Ishikawa (cell line): ENCODE results near the gene POU2F1.

ENCODE experiments used
- CREB1 ChIP-seq: IDR thresholded peaks from 2 replicates; pipeline ENCODE4 v1.6.1; 2012; ENCODE audit warnings: low read depth
- EP300 ChIP-seq: IDR thresholded peaks from 2 replicates; pipeline ENCODE4 v1.6.1; 2012; ENCODE audit warnings: borderline replicate concordance
- FOXM1 ChIP-seq: IDR thresholded peaks from 2 replicates; pipeline ENCODE4 v1.6.1; 2012; ENCODE audit warnings: low read depth, borderline replicate concordance
- RAD21 ChIP-seq: IDR thresholded peaks from 2 replicates; pipeline ENCODE4 v1.6.1; 2012; ENCODE audit warnings: low read depth
- REST ChIP-seq: IDR thresholded peaks from 2 replicates; pipeline ENCODE4 v1.6.1; 2012; ENCODE audit warnings: low read depth, mild to moderate bottlenecking
- USF1 ChIP-seq: IDR thresholded peaks from 2 replicates; pipeline ENCODE4 v1.6.1; 2012

- TF ChIP-seq USF1 = no peak
- TF ChIP-seq REST = no peak
- no peak for TF ChIP-seq FOXM1
- no peak for TF ChIP-seq RAD21
- no peak for TF ChIP-seq CREB1
- no peak for TF ChIP-seq EP300
Measured at GRCh38 chr1:167463080-167463479, 242.4 kb downstream of the POU2F1 start.
